ENCODE results near the gene PHTF2.
A peak's percentile ranks its signal among the peaks of the same experiment; 100 is the strongest.

The PHTF2 gene

GRCh38 chr7:77796109-77796508, 2.5 kb upstream of the PHTF2 start:
- DNase-seq: no peak

- no peak for DNase-seq
These were observed 1.6 kb upstream of the PHTF2 start for GRCh38 chr7:77796960-77797359.

DNA sequence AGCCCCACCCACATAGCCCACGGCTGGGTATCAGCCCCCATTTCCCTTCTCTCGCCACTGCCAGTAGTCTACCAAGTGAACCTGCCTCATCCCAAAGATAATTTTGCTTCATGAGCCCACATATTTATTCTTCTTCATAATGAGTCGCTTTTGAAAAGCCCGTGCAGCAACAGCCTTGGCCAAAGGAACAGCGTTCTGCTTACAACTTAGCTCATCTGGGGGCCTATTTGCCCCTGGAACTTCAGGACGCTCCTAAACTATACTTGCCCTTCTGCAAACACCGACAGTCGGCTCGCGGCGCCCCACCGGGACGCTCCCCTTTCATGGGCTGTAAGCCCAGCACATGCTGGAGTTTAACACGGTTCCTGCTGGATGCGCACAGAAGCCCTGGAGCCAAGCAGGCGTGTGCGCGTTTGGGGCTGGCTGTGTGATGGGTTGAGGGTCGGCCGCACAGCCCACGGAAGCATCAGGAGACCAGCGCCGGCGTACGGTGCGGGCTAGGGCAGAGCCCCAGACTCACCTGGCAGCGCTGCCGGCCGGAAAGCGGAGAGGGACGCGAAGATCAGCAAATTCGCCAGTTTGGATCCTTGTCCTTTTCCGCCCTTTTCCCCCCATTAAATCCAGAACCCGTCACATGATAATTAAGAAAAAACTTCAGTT, 709 bp upstream of the PHTF2 start:
- DNase-seq: no peak

DNA sequence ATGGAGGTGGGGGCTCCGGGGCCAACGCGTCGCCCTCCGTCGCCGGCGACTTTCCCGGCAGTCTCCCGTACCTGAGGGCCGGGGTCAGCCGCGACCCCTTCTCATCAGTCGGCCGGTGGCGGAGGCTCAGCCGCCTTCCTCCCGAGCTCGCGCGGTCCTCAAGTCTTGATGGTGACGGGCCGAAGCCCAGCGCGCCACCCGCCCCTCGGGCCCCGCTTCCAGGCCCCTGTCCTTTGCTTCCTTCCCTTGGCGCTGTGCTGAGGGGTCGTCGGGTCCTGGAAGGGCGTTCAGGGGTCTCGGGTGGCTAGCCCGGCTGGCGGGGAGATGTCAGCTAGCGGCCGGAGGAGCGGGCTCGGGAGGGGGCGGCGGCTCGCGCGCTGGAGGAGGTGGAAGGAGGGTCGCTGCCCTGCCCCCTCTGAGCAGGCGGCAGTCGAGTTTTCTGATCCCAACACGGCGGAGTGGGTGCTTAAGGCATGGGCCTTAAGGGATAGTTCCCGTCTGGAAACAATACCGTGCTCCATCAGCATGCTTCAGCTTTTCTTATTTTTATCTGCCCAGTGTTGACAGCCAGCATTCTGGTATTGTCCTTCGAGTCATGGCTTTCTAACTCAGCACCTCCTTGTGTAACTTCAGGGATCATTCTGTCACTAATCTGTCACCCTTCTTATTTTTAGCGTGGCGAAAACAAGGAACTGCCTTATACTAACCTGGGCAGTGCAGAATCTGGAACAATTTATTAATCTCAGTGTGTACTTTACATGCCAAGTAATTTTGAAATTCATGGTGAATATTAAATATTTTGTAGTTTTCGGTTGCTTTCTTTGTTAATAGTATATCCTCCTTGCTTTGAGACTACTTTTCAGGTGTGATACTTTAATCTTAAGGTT, 748 bp downstream of the PHTF2 start:
- DNase-seq: peak; percentile 28

DNA sequence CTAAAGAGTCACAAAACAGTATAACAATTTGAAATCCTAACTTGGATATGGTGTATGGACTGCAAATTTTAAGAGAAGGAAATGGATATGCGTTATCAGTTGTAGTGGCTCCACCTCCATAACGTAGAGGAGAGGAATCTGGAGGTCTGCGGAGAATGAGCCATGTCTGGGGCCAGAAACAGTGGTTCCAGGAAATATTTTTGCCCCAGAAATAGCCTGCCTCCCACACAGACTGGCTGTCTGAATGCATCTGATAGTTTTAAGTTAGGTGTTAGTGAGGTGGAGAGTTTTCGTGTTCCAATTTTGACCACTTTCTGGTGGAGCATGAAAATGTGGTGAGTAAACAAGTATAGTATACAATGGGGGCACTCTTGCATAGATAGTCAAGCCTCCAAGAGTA, 1.6 kb downstream of the PHTF2 start:
- DNase-seq: peak; percentile 28

DNA sequence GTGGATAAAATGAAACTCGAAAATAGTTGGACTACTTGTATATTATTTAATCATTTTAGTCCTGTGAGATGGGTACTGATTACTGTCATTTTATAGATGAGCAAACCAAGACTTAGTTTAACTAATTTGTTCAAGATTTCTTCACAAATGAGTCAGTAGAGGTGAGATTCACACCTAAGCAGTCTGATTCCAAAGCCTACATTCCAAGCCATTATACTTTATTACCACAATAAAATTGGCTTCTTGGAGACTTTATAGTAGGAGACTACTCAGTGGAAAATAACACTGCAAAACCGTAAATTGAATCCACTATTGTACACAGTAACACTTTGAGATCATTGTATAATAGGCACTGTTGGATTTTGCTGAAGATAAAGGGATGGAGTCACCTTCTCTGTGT, 2.2 kb downstream of the PHTF2 start:
- DNase-seq: no peak

DNA sequence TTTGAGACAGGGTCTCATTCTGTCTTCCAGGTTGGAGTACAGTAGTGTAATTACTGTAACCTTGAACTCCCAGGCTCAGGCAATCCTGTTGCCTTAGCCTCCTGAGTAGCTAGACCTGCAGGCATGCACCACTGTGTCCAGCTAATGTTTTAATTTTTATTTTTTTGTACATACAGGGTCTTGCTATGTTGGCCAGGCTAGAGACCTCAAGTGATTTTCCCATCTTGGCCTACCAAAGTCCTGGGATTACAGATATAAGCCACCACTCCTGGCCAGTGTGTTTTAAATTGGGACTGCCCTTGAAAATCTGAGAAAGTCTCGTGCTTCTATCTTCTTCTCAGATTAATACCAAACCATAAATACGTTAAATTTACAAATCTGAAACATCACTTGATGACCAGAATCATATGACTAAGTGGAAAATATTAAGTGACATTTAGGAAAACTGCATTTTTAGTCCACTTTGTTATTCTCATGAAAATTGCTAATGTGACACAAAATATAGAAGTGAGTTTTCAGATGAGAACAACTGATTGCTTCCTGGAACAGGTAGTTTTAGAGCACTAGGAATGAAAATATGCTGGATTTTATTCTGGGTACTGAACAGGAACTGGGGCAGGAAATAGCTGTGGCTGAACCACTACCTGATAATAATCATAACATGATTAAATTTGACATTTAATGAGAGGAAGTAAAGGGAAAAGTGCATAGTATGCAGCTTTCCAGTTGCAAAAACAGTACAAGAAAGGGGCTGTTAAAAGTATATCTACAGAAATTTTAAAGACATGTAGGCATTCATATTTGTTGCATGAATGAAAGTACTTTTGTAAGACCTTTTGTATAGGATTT, 4.2 kb downstream of the PHTF2 start:
- DNase-seq: no peak

DNA sequence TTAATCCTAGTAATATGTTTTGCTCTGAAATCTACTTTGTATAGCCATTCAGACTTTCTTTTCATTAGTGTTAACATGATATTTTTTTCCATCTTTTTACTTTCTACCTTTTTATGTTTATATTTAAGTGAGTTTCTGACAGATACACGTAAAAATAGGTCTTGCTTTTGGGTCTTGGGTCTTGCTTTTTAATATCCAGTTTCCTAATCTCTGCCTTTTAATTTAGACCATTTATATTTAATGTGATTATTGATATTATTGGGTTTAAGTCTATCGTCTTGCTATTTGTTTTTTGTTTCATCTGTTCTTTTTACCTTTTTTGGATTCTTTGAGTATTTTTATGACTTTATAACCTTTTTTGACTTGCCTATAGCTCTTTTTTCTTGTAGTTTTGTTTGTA, 7.9 kb downstream of the PHTF2 start:
- no peak for DNase-seq

DNA sequence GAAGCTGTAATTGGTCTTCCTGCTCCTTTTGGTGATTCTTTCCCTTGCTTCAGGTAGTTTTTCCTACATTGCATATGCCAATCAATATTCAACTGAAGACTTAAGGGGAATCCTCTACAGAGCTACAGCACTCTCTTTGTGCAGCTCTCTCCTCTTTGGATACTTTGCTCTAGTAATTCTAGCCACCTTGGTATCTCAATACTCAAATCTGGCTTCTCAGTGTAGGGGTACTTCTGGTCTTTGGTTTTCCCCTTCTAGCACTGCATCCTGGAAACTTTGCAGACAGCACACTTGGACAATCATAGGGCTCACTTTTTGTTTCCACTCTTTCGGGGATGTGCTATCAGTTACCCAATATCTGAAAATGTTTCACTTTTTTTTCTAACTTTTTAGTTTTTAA, 9.9 kb downstream of the PHTF2 start:
- no peak for DNase-seq

DNA sequence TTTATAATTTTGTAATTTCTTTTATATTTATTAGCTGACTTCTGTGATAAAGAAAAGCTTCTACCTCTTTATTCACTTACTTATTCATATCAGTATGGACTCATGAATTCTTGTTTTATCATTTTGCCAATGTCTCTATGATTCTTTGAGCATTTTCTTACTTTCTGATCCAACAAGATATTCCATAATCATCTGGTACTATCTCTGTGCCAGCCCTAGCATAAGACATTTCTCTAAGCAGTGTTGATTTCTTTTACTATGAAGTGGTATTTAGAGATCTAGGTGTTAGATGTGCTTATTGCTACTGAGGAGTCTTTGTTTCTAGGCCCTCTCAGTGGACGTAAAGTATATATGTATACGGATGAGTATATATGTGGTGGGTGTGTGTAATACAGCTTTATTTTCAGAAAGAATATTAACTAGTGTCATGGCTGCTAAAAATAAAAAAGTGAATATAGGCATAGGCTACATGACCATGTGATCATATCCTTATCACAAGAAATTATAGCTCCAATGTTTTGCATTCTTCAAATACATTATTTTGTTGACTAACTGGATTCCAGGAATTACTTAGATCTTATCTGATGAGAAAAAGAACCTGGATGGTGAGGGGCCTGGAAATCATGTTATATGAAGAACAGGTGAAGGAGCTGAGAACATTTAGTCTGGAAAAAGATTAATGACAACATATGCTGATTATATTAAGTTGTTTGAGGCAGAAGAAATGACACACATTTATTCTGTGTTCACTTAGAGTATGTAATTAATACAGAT, 13.1 kb downstream of the PHTF2 start:
- DNase-seq: no peak

- DNase-seq: no peak
These were observed 13.7 kb downstream of the PHTF2 start for GRCh38 chr7:77812290-77812685.

- DNase-seq: no peak
These were observed 14.6 kb downstream of the PHTF2 start for GRCh38 chr7:77813180-77813579.

GRCh38 chr7:77819021-77819420, 20.4 kb downstream of the PHTF2 start:
- DNase-seq: no peak

DNA sequence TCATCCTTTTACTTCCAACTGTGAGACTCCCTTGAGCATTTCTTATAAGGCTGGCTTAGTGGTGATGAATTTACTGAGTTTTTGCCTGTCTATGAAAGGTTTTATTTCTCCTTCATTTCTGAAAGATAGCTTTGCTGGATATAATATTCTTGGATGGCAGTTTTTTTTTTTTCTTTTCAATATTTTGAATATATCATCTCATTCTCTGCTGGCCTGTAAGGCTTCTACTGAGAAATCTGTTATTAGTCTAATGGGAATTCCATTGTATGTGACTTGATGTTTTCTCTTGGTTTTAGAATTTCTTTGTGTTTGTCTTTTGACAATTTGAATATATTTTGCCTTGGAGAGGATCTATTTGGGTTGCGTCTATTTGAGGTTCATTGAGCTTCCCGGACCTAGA, 22.4 kb downstream of the PHTF2 start:
- DNase-seq: no peak

GRCh38 chr7:77822269-77822668, 23.7 kb downstream of the PHTF2 start:
- DNase-seq: no peak

GRCh38 chr7:77823787-77824186, 25.2 kb downstream of the PHTF2 start:
- DNase-seq: no peak

- no peak for DNase-seq
These were observed 26.1 kb downstream of the PHTF2 start for GRCh38 chr7:77824636-77825035.

DNA sequence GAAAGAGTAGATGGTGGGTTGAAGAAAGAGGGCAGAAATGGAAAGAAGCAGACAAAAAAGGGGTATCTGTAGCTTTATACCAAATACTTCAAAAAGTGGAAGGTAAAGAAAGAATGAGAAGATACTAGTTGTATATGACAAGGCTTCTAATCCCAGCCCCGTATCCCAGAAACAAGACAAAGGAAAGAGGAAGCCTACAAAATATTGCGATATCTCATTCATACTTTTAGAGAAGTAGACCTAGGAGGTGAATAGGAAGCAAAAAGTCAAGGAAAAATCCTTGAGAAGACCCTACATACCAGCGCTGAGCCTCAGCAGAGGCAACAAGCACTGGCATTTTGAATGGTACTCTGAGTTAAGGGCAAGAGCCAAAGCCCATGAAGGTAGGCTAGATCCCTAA, 26.6 kb downstream of the PHTF2 start:
- DNase-seq: no peak

- no peak for DNase-seq
These were observed 27.7 kb downstream of the PHTF2 start for GRCh38 chr7:77826300-77826699.

GRCh38 chr7:77827999-77828398, 29.4 kb downstream of the PHTF2 start:
- DNase-seq: no peak

DNA sequence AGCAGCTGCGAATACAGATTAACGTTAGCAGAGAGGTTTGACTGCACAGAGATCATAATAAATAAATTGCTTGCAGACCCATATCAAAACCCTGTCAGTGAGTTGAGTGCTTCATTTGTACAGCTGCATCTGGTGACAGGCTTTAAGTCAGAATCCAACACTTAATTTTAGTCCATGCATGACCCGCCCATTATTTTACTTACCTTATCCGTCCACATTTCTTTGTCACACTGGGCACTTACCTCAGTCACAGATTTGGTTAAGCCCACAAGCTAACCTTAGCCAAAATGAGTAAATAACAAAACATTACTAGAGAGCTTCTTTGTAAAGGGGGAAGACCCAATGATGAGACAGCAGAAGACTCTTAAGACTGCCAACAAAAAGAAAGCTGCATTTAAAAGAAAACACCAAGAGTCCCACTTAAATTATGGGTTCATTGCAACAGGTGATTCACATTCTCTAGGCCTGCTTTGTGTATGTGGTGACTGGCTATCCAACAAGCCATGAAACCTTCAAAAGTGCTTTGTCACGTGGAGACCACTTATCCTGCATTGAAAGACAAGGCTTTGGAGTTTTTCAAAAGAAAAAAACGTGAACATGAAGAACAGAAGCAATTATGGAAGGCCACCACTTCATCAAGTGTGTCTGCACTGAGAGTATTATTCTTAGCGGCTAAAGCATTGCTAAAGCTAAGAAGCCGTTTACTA, 32.2 kb downstream of the PHTF2 start:
- DNase-seq: no peak

DNA sequence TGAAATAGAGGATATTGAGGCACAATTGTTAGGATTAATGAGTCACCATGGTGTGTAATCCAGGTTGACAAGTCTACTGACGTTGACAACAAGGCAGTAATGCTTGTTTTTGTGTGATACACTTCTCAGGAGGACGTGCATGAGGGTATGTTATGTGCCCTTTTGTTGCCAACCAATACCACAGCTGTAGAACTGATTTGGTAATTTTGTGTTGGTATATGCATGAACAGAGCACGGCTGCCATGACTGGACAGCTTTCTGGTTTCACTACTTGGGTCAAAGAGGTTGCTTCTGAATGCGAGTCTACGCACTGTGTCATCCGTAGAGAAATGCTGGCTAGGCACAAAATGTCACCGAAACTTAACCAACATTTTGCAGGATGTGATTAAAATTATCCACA, 32.9 kb downstream of the PHTF2 start:
- peak; percentile 60 for DNase-seq

Measured in activated naive CD4-positive, alpha-beta T cell treated with Interleukin-2 at 50 U/mL for 16 hours (primary cell).